ENCODE data around the gene ETFRF1. TPM values are rescaled to one million over a fixed set of nuclear protein-coding genes. Genes with fewer than 3 reads are reported as not detected.

ETFRF1 gene
- total RNA-seq, 1 donor from 2014 or later, result 14.2 TPM

- no peaks in the 10 kb centered on the region for H3K9me3 Mint-ChIP-seq
- H3K27ac Mint-ChIP-seq, result no peak overlapping the region
- no peaks in the 10 kb centered on the region for H3K4me1 Mint-ChIP-seq (ENCODE audit: unreplicated experiment)
- no peak overlapping the region for H3K4me3 Mint-ChIP-seq
- H3K36me3 Mint-ChIP-seq, result no peaks in the 10 kb centered on the region
- H3K27me3 Mint-ChIP-seq, result no peaks in the 10 kb centered on the region
- no peak for DNase-seq (ENCODE audit: extremely low spot score, unreplicated experiment)
- no peak for TF ChIP-seq CTCF (conservative IDR thresholded peaks at IDR 0.05)
Measured at GRCh38 chr12:25156061-25156460, 39.0 kb upstream of the ETFRF1 start.

- no peak for TF ChIP-seq CTCF (conservative IDR thresholded peaks at IDR 0.05)
- no peaks in the 10 kb centered on the region for H3K27me3 Mint-ChIP-seq
- H3K36me3 Mint-ChIP-seq, result no peaks in the 10 kb centered on the region
- no peaks in the 10 kb centered on the region for H3K9me3 Mint-ChIP-seq
- no peak overlapping the region for H3K4me3 Mint-ChIP-seq
- no peak overlapping the region for H3K27ac Mint-ChIP-seq
- no peaks in the 10 kb centered on the region for H3K4me1 Mint-ChIP-seq (ENCODE audit: unreplicated experiment)
- DNase-seq (ENCODE audit: extremely low spot score, unreplicated experiment), result no peak
Measured at GRCh38 chr12:25162866-25163265, 32.2 kb upstream of the ETFRF1 start.

- H3K4me1 Mint-ChIP-seq (ENCODE audit: unreplicated experiment), result no peaks in the 10 kb centered on the region
- DNase-seq (ENCODE audit: extremely low spot score, unreplicated experiment), result no peak
- no peaks in the 10 kb centered on the region for H3K27me3 Mint-ChIP-seq
- no peaks in the 10 kb centered on the region for H3K36me3 Mint-ChIP-seq
- no peak overlapping the region for H3K4me3 Mint-ChIP-seq
- no peak overlapping the region for H3K27ac Mint-ChIP-seq
- no peaks in the 10 kb centered on the region for H3K9me3 Mint-ChIP-seq
- no peak for TF ChIP-seq CTCF (conservative IDR thresholded peaks at IDR 0.05)
Measured at GRCh38 chr12:25182765-25183164, 12.3 kb upstream of the ETFRF1 start.

- H3K4me1 Mint-ChIP-seq (ENCODE audit: unreplicated experiment), result peaks cover 4% of the 10 kb centered on the region
- no peak overlapping the region for H3K4me3 Mint-ChIP-seq
- H3K36me3 Mint-ChIP-seq, result no peaks in the 10 kb centered on the region
- H3K9me3 Mint-ChIP-seq, result no peaks in the 10 kb centered on the region
- H3K27ac Mint-ChIP-seq, result no peak overlapping the region
- no peak for TF ChIP-seq CTCF (conservative IDR thresholded peaks at IDR 0.05)
- DNase-seq (ENCODE audit: extremely low spot score, unreplicated experiment), result no peak
- H3K27me3 Mint-ChIP-seq, result no peaks in the 10 kb centered on the region
Measured at GRCh38 chr12:25184132-25184531, 10.9 kb upstream of the ETFRF1 start.

- Mint-ChIP-seq H3K27me3 (no peaks in the 10 kb centered on the region), H3K4me3 (no peak overlapping the region), H3K9me3 (no peaks in the 10 kb centered on the region), H3K4me1 (ENCODE audit: unreplicated experiment) (peaks cover 4% of the 10 kb centered on the region), H3K27ac (no peak overlapping the region), H3K36me3 (no peaks in the 10 kb centered on the region)
- no peak for DNase-seq (ENCODE audit: extremely low spot score, unreplicated experiment)
- no peak for TF ChIP-seq CTCF (conservative IDR thresholded peaks at IDR 0.05)
Measured at GRCh38 chr12:25186038-25186787, 8.8 kb upstream of the ETFRF1 start.

Measured in type B pancreatic cell (in vitro differentiated cells).